Omental fat pad (tissue), 4 donors: ENCODE measurements around the gene TMEM255A. TPM values are rescaled to one million over a fixed set of nuclear protein-coding genes. Genes with fewer than 3 reads are reported as not detected.

ENCODE experiments used
- ATAC-seq: fragments of 150-250 bp; one replicate; pipeline ENCODE4 v1.9.1; 2016; ENCODE audit warnings: mild to moderate bottlenecking, moderate library complexity; ENCODE audit not compliant: low FRiP score
- DNase-seq: peaks from one replicate; pipeline ENCODE4 v3.0.0-alpha.2; 2019; ENCODE audit warnings: low spot score
- total RNA-seq, 4 donors: library from RNA; depleted of rRNA; stranded (reverse); fragments of >200 nt; gene quantifications; one replicate each; pipeline ENCODE4 v1.1.0, GENCODE V29; 2016
- TF ChIP-seq, protein P1 (sequence below), 3 donors: fragments of 450-650 bp; IDR thresholded peaks; one replicate each; pipeline ENCODE4 v1.5.1; 2016 to 2017; ENCODE audit warnings: antibody characterized with exemption in 3 of 3, mild to moderate bottlenecking in 3 of 3, moderate library complexity in 2 of 3

Gene TMEM255A
- total RNA-seq, 4 donors from 2014 or later = 1.1 to 12.0 (median 4.8) TPM

DNA sequence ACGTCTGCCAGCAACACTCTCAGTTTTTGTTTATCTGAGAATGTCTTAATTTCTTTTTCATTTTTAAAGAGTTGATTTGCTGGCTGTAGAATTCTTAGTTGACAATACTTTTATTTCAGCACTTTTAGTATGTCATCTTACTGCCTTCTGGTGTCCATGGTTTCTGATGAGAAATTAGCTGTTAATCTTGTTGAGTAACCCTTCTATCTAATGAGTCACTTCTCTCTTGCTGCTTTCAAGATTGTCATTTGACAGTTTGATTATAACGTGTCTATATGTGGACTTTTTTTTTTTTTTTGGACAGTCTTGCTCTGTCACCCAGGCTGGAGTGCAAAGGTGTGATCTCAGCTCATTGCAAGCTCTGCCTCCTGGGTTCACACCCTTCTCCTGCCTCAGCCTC, 24.0 kb upstream of the TMEM255A start:
- TF ChIP-seq, protein P1, sequence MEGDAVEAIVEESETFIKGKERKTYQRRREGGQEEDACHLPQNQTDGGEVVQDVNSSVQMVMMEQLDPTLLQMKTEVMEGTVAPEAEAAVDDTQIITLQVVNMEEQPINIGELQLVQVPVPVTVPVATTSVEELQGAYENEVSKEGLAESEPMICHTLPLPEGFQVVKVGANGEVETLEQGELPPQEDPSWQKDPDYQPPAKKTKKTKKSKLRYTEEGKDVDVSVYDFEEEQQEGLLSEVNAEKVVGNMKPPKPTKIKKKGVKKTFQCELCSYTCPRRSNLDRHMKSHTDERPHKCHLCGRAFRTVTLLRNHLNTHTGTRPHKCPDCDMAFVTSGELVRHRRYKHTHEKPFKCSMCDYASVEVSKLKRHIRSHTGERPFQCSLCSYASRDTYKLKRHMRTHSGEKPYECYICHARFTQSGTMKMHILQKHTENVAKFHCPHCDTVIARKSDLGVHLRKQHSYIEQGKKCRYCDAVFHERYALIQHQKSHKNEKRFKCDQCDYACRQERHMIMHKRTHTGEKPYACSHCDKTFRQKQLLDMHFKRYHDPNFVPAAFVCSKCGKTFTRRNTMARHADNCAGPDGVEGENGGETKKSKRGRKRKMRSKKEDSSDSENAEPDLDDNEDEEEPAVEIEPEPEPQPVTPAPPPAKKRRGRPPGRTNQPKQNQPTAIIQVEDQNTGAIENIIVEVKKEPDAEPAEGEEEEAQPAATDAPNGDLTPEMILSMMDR (IDR thresholded peaks at IDR 0.05) = no peak
- no peak for ATAC-seq
- DNase-seq = no peak

DNA sequence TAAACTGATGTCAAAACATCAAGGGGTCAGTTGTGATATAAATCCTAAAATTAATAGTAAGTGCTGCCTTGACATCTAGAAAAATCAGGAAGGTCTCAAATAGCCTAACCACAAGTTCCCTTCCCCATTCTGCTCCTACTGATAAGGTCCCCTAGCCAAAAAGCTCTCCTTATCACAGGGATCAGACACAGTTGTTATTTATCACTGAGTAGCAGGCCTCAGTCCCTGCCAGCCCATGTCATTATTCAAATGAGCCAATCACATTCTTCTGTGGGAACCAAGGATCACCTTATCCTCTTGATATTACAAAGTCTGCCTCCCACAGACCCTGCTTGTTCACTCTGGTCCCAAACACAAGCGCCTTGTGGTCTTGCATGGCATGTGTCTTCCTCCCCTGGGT, 23.3 kb upstream of the TMEM255A start:
- DNase-seq (no peak), ATAC-seq (no peak)
- TF ChIP-seq, protein P1 (IDR thresholded peaks at IDR 0.05) = no peak

DNA sequence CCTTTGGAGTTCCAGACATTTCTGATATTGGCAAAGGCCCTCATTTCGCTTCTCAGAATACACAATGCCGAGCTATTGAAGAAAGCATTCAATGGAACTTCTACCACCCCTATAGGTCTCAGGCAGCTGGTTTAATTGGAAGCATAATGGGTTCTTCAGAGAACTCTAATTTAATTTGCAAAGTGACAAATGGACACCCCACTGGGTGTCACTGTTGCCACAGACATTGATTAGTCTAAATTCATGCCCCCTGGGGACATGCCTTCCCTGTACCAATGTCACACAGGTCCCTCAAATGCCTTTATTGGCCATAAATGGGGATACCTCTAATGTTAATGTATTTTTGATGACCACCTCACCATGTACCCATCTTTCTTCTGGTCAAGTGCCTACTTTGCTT, 22.9 kb upstream of the TMEM255A start:
- no peak for ATAC-seq
- no peak for DNase-seq
- TF ChIP-seq, protein P1 (IDR thresholded peaks at IDR 0.05) = no peak

DNA sequence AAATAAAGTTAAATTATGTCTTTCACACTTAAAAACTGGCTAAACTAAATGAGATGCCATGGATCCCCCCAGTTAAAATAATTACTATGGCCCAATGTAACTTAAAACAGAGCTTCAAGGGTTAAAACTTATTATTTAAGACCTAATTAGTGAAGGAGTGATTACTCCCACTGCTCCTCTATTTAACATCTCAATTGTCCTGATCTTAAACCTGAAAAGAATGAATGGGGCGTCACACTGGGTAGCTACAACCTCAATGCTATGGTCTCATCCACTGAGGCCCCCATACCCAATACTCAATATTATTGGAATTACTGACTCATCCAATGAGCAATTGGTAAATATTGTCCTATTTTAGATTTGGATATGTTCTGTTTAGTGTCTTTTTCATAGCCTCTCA, 21.1 kb upstream of the TMEM255A start:
- ATAC-seq (no peak), DNase-seq (no peak)
- TF ChIP-seq, protein P1 (IDR thresholded peaks at IDR 0.05) = no peak

DNA sequence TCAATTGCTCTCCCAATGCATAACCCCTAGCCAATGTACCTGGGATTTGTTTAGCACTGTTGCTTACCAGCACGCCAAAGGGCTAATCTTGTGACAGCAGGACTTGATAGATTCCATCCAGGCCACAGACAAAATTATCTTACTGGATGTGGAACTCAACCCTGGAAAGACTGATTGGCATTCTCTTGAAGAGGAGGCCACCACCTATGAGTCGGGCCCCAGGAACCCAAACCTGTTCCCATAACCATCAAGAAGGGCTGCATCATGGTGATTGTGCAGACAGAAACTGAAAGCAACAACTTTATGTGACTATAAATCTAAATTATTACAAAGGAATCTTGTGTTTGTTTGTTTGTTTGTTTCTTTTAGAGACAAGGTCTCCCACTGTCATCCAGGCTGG, 19.9 kb upstream of the TMEM255A start:
- ATAC-seq (no peak), DNase-seq (no peak)
- TF ChIP-seq, protein P1 (IDR thresholded peaks at IDR 0.05) = no peak

DNA sequence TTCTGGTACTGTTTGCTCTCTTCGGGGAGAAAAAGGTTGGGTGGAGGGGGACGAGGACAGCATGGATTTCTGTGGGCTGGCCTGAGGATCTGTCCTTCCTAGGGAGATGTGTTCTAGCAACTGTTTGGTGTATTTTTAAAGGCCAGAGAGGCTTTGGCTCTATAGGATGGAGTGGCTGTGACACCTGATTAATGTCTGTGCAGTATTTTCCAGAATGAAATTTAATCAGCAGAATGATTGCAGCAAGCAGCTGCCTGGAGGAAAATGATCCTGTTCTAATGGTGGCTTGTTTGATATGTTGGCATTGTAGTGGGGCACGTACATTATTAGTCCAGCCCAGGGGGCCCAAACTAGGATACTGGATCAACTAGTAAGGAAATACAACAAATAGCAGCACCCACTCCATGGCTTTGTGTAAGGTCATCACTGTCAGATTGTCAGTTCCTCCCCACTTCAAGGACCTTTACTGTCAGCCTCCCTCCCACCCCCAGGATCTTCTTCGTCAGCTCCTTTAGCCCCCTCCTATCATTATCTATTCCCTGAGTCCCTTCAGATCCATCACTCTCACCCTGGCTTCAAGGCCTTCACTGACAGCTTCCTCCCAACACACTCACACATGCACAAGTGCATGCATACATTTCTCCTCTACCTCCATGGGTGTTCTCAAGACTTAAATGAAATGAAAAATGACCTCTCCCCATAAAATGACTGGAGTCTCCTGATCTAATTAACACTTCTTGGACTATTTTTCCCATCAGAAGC, 10.4 kb upstream of the TMEM255A start:
- DNase-seq = no peak
- no peak for ATAC-seq
- TF ChIP-seq, protein P1 (IDR thresholded peaks at IDR 0.05) = no peak

DNA sequence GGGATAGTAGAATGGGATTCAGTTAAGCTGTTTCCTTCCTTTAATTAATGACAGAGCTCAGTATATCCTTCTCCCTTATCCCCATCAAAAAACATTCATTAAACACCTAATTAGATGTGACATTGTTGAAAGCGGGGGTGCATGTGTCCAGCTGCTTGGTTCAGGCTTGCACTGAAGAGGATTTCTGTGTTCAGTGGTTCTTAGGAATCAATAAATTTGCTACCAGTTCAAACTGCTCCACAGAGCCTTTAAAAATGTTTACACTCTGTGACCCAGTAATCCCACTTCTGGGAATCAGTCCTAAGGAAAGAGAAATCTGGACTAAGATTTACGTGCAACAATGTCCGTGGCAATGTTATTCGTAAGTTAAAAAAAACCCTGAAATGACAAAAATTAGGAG, 7.2 kb upstream of the TMEM255A start:
- DNase-seq (no peak), ATAC-seq (no peak)
- TF ChIP-seq, protein P1 (IDR thresholded peaks at IDR 0.05) = no peak
